Panc1 (cell line): Measurements from ENCODE around the gene IGF1R. TPM values are rescaled to one million over a fixed set of nuclear protein-coding genes. Genes with fewer than 3 reads are reported as not detected.
A peak's percentile ranks its signal among the peaks of the same experiment; 100 is the strongest.

ENCODE experiments used
- ATAC-seq: fragments of 200-7000 bp; cut with Tn5 transposase; 2 replicates; pipeline ENCODE4 v1.9.1; 2020; ENCODE audit warnings: mild to moderate bottlenecking, moderate library complexity
- BruUV-seq: library from RNA; stranded (reverse); fragments of 400-500 nt; replicated peaks from 2 replicates; lab custom pipeline; 2021; lab: Mats Ljungman, UMichigan
- CTCF ChIA-PET: fragments of 300-600 bp; sonication (Branson Sonifier 250); formaldehyde crosslinking; loops from one replicate; lab custom pipeline; 2022; ENCODE audit warnings: antibody characterized with exemption; lab: Charles Lee
- POLR2A ChIA-PET: fragments of 300-600 bp; sonication (Branson Sonifier 250); formaldehyde crosslinking; loops from one replicate; lab custom pipeline; 2022; ENCODE audit warnings: antibody characterized with exemption; lab: Charles Lee
- DNase-seq: peaks from one replicate; pipeline ENCODE4 v3.0.0-alpha.2; 2010; ENCODE audit warnings: low read depth, low spot score
- H3K27ac ChIP-seq: 2 replicates; pipeline ENCODE4 v1.5.1; 2011; ENCODE audit warnings: mild to moderate bottlenecking, low read length, inconsistent platforms
- H3K27me3 ChIP-seq: fragments of 200-500 bp; sonication (Bioruptor generic); 2 replicates; pipeline ENCODE4 v1.6.0; 2014; ENCODE audit warnings: low read length, inconsistent platforms; ENCODE audit not compliant: control insufficient read depth, insufficient read depth
- H3K36me3 ChIP-seq: fragments of 200-500 bp; sonication (Bioruptor generic); 2 replicates; pipeline ENCODE4 v1.5.1; 2014; ENCODE audit warnings: inconsistent platforms, mild to moderate bottlenecking, low read length, moderate library complexity; ENCODE audit not compliant: control insufficient read depth, insufficient read depth
- H3K4me1 ChIP-seq: 2 replicates; pipeline ENCODE4 v1.5.1; 2011; ENCODE audit warnings: inconsistent platforms, mild to moderate bottlenecking, low read length, moderate library complexity; ENCODE audit not compliant: control insufficient read depth, insufficient read depth
- H3K4me3 ChIP-seq, 2 experiments: 2 replicates each; pipeline ENCODE4 v1.5.1; 2011 to 2012; ENCODE audit warnings: low read depth in 2 of 2, low read length in 2 of 2, mild to moderate bottlenecking in 2 of 2, inconsistent platforms in 1 of 2, moderate library complexity in 1 of 2
- H3K9me3 ChIP-seq: fragments of 200-500 bp; sonication (Bioruptor generic); 2 replicates; pipeline ENCODE4 v1.5.1; 2014; ENCODE audit warnings: low read depth, mild to moderate bottlenecking, inconsistent platforms, low read length, moderate library complexity; ENCODE audit not compliant: control insufficient read depth, insufficient read depth
- POLR2AphosphoS5 ChIP-seq: IDR thresholded peaks from 2 replicates; pipeline ENCODE4 v1.6.1; 2012; ENCODE audit warnings: mild to moderate bottlenecking, low read depth, low read length, moderate library complexity
- SIN3A ChIP-seq: IDR thresholded peaks from 2 replicates; pipeline ENCODE4 v1.6.1; 2012; ENCODE audit warnings: low read depth, mild to moderate bottlenecking, low read length, moderate library complexity, borderline replicate concordance; ENCODE audit not compliant: insufficient read depth
- TCF7L2 ChIP-seq: IDR thresholded peaks from 2 replicates; pipeline ENCODE4 v1.6.1; 2011; ENCODE audit warnings: mild to moderate bottlenecking, low read depth, low read length, inconsistent platforms
- in situ Hi-C: cut with HindIII; loops from 2 replicates; pipeline ENCODE4 v1.10.0; 2016; ENCODE audit warnings: low sequenced_read_pairs, low pct_unique_long_range_greater_than_20kb
- intact Hi-C: fragments of 100-400 bp; cut with micrococcal nuclease; formaldehyde crosslinking; loops from one replicate; pipeline ENCODE4 v1.10.0; 2022; ENCODE audit not compliant: unreplicated experiment
- total RNA-seq: library from RNA; stranded (reverse); gene quantifications from one replicate; pipeline ENCODE4 v1.2.1, GENCODE V29; 2021; ENCODE audit not compliant: unreplicated experiment
- TF ChIP-seq, protein P1 (sequence below), 2 experiments: IDR thresholded peaks; 2 replicates each; pipeline ENCODE4 v1.6.1; 2011 to 2012; ENCODE audit warnings: low read depth in 2 of 2, control low read depth in 1 of 2, low read length in 1 of 2, mild to moderate bottlenecking in 1 of 2, moderate library complexity in 1 of 2; ENCODE audit not compliant: insufficient read depth in 1 of 2
- TF ChIP-seq, protein P2 (sequence below): fragments of 450-650 bp; IDR thresholded peaks from 2 replicates; pipeline ENCODE4 v1.5.1; 2017; ENCODE audit warnings: mild to moderate bottlenecking

IGF1R gene
- total RNA-seq, 1 experiment from 2014 or later: 77.1 TPM

DNA sequence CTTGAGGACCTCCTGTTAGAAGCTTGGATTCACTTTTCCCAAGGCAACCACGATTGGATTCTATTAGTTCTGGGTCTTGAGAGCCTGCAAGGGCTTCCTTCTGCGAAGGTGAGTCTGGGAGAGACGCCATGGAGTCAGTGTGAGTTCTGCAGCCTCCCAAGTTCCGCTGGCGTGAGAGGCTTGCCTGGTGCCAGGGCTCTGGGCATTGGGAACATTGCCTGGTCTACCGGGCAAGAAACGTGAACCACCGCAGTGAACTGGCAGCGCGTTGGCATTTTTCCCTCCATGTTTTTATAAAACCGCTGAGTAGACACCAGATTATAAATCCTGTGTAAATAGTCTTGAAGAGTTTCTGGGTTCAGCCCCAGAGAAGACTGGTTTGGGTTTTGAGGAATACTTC, 160.9 kb downstream of the IGF1R start:
- CTCF ChIA-PET: no interaction called here

GRCh38 chr15:98812716-98813446, 164.5 kb downstream of the IGF1R start:
- TF ChIP-seq, protein P1, sequence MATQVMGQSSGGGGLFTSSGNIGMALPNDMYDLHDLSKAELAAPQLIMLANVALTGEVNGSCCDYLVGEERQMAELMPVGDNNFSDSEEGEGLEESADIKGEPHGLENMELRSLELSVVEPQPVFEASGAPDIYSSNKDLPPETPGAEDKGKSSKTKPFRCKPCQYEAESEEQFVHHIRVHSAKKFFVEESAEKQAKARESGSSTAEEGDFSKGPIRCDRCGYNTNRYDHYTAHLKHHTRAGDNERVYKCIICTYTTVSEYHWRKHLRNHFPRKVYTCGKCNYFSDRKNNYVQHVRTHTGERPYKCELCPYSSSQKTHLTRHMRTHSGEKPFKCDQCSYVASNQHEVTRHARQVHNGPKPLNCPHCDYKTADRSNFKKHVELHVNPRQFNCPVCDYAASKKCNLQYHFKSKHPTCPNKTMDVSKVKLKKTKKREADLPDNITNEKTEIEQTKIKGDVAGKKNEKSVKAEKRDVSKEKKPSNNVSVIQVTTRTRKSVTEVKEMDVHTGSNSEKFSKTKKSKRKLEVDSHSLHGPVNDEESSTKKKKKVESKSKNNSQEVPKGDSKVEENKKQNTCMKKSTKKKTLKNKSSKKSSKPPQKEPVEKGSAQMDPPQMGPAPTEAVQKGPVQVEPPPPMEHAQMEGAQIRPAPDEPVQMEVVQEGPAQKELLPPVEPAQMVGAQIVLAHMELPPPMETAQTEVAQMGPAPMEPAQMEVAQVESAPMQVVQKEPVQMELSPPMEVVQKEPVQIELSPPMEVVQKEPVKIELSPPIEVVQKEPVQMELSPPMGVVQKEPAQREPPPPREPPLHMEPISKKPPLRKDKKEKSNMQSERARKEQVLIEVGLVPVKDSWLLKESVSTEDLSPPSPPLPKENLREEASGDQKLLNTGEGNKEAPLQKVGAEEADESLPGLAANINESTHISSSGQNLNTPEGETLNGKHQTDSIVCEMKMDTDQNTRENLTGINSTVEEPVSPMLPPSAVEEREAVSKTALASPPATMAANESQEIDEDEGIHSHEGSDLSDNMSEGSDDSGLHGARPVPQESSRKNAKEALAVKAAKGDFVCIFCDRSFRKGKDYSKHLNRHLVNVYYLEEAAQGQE (IDR thresholded peaks at IDR 0.05; ENCODE audit: insufficient read depth in 1 of 2, low read depth in 2 of 2, low read length in 1 of 2): no peak
- TF ChIP-seq SIN3A (no peak), TCF7L2 (no peak), POLR2AphosphoS5 (no peak)
- TF ChIP-seq, protein P2, sequence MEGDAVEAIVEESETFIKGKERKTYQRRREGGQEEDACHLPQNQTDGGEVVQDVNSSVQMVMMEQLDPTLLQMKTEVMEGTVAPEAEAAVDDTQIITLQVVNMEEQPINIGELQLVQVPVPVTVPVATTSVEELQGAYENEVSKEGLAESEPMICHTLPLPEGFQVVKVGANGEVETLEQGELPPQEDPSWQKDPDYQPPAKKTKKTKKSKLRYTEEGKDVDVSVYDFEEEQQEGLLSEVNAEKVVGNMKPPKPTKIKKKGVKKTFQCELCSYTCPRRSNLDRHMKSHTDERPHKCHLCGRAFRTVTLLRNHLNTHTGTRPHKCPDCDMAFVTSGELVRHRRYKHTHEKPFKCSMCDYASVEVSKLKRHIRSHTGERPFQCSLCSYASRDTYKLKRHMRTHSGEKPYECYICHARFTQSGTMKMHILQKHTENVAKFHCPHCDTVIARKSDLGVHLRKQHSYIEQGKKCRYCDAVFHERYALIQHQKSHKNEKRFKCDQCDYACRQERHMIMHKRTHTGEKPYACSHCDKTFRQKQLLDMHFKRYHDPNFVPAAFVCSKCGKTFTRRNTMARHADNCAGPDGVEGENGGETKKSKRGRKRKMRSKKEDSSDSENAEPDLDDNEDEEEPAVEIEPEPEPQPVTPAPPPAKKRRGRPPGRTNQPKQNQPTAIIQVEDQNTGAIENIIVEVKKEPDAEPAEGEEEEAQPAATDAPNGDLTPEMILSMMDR: no peak
- H3K27me3 ChIP-seq: no peaks in the 10 kb centered on the region
- DNase-seq: no peak
- H3K36me3 ChIP-seq: no peaks in the 10 kb centered on the region
- BruUV-seq: no TSS peak
- no peak overlapping the region for H3K4me3 ChIP-seq
- in situ Hi-C loops: no loop called here
- H3K9me3 ChIP-seq: no peaks in the 10 kb centered on the region
- intact Hi-C loops: no loop called here
- POLR2A ChIA-PET: no interaction called here
- no peak for ATAC-seq
- peaks cover 7% of the 10 kb centered on the region; the same call in 1 of the 2 replicates for H3K4me1 ChIP-seq
- H3K27ac ChIP-seq: no peak overlapping the region
- CTCF ChIA-PET: interaction anchor here (0.9 kb wide), 1 partner anchor 38 kb away, joined by 4 read pairs; no protein-coding TSS in a partner anchor

More for the DNA sequence above, 160.9 kb downstream of the IGF1R start:
- intact Hi-C loops (no loop called here), in situ Hi-C loops (no loop called here)
- TF ChIP-seq POLR2AphosphoS5 (no peak), TCF7L2 (no peak), SIN3A (no peak)
- TF ChIP-seq, protein P1 (IDR thresholded peaks at IDR 0.05; ENCODE audit: insufficient read depth in 1 of 2, low read depth in 2 of 2, low read length in 1 of 2): no peak
- TF ChIP-seq, protein P2: no peak
- DNase-seq (no peak), ATAC-seq (no peak)
- Histone ChIP-seq H3K4me1 (peaks cover 35% of the 10 kb centered on the region), H3K9me3 (no peaks in the 10 kb centered on the region), H3K27me3 (no peaks in the 10 kb centered on the region), H3K27ac (peak overlapping the region; percentile 36; the same call in 1 of the 2 replicates), H3K4me3 (no peak overlapping the region), H3K36me3 (no peaks in the 10 kb centered on the region)
- no TSS peak for BruUV-seq
- POLR2A ChIA-PET: no interaction called here
